A549 treated with Hydrocortisone at 1 μM for 4 hours (cell line): ENCODE results near the gene PDGFRA. TPM values are rescaled to one million over a fixed set of nuclear protein-coding genes. Genes with fewer than 3 reads are reported as not detected.

ENCODE experiments used
- total RNA-seq: library from RNA; stranded (reverse); fragments of 200-300 nt; extraction: Qiagen RNA extraction; gene quantifications from 5 replicates; pipeline ENCODE4 v1.2.3, GENCODE V29; 2022

Gene PDGFRA
- 0.24 to 0.75 TPM (median 0.53 TPM) in 5 replicates for total RNA-seq

DNA sequence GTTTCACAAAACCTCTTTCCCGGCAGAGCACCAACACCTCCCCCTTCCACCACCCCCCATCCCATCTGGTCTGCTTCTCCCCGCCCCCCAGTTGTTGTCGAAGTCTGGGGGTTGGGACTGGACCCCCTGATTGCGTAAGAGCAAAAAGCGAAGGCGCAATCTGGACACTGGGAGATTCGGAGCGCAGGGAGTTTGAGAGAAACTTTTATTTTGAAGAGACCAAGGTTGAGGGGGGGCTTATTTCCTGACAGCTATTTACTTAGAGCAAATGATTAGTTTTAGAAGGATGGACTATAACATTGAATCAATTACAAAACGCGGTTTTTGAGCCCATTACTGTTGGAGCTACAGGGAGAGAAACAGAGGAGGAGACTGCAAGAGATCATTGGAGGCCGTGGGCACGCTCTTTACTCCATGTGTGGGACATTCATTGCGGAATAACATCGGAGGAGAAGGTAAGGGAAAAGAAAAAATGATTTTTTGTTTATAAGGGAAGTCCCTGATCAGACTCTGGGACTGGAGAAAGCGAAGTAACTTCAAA lies at the start of gene PDGFRA:
Gene PDGFRA (plus strand): TSS at position 333 of the 541 bp plus-strand sequence. CDS start 29,476 bp downstream, outside the sequence.

Other genes starting within 250 kb of the PDGFRA start
- 6.6 to 10.0 TPM (median 8.5 TPM) in 5 replicates for gene CHIC2, start 164.7 kb upstream of the PDGFRA start, total RNA-seq
- gene GSX2, start 129.1 kb upstream of the PDGFRA start, total RNA-seq: 0.08 TPM in 1 of 5 replicates, not detected in the others